ENCODE data around the gene SLC6A17. TPM values are rescaled to one million over a fixed set of nuclear protein-coding genes. Genes with fewer than 3 reads are reported as not detected.

Gene SLC6A17
- total RNA-seq, 1 donor from 2014 or later = not detected

GRCh38 chr1:110201157-110201825 lies 51.0 kb downstream of the SLC6A17 start:
- intact Hi-C loops (cut with micrococcal nuclease) = loop anchor here (10.0 kb wide), 1 partner anchor 1156 kb away; the partner anchor contains the start of gene WDR47

- intact Hi-C loops (cut with micrococcal nuclease) = loop anchor here (1.0 to 10.0 kb wide), 7 partner anchors 59 to 1158 kb away; partner anchors contain the start of gene WDR47
Observed at GRCh38 chr1:110203021-110203661, 52.8 kb downstream of the SLC6A17 start.

- intact Hi-C loops (cut with micrococcal nuclease) = loop anchor here (10.0 kb wide), 1 partner anchor 1160 kb away; the partner anchor contains the start of gene WDR47
Observed at GRCh38 chr1:110205156-110205555, 54.9 kb downstream of the SLC6A17 start.

- intact Hi-C loops (cut with micrococcal nuclease) = loop anchor here (10.0 kb wide), 1 partner anchor 1161 kb away; the partner anchor contains the start of gene WDR47
Observed at GRCh38 chr1:110205591-110206155, 55.4 kb downstream of the SLC6A17 start.

GRCh38 chr1:110206261-110206920 lies 56.1 kb downstream of the SLC6A17 start:
- intact Hi-C loops (cut with micrococcal nuclease) = loop anchor here (10.0 kb wide), 1 partner anchor 1162 kb away; the partner anchor contains the start of gene WDR47

GRCh38 chr1:110207831-110208230 lies 57.5 kb downstream of the SLC6A17 start:
- intact Hi-C loops (cut with micrococcal nuclease) = loop anchor here (1.0 to 10.0 kb wide), 3 partner anchors 104 to 1163 kb away; partner anchors contain the start of gene WDR47

- intact Hi-C loops (cut with micrococcal nuclease) = loop anchor here (10.0 kb wide), 1 partner anchor 1164 kb away; the partner anchor contains the start of gene WDR47
Observed at GRCh38 chr1:110208916-110209645, 58.8 kb downstream of the SLC6A17 start.

GRCh38 chr1:110209715-110210603 lies 59.7 kb downstream of the SLC6A17 start, which contains the start of gene KCNC4:
Gene KCNC4, plus strand, starts transcription at chr1:110210314. Its CDS starts 1,186 bp downstream, at chr1:110211500.
- intact Hi-C loops (cut with micrococcal nuclease) = loop anchor here (1.0 to 10.0 kb wide), 7 partner anchors 27 to 1165 kb away; partner anchors contain the start of genes GSTM3, PSMA5, STRIP1 and WDR47

- intact Hi-C loops (cut with micrococcal nuclease) = loop anchor here (1.0 to 2.0 kb wide), 7 partner anchors 26 to 784 kb away; partner anchors contain the start of genes GSTM3, LAMTOR5, PSMA5 and STRIP1
Observed at GRCh38 chr1:110210604-110211495, 60.6 kb downstream of the SLC6A17 start.

- intact Hi-C loops (cut with micrococcal nuclease) = loop anchor here (1.0 to 2.0 kb wide), 5 partner anchors 25 to 785 kb away; partner anchors contain the start of genes GSTM3, LAMTOR5 and PSMA5
Observed at GRCh38 chr1:110211496-110212168, 61.3 kb downstream of the SLC6A17 start.

GRCh38 chr1:110212169-110213142 lies 62.2 kb downstream of the SLC6A17 start:
- intact Hi-C loops (cut with micrococcal nuclease) = no loop called here

- intact Hi-C loops (cut with micrococcal nuclease) = no loop called here
Observed at GRCh38 chr1:110213143-110213540, 62.8 kb downstream of the SLC6A17 start.

- intact Hi-C loops (cut with micrococcal nuclease) = no loop called here
Observed at GRCh38 chr1:110214454-110215404, 64.4 kb downstream of the SLC6A17 start.

GRCh38 chr1:110215621-110216515 lies 65.6 kb downstream of the SLC6A17 start:
- intact Hi-C loops (cut with micrococcal nuclease) = no loop called here

All from T-helper 1 cell treated with Interleukin-12 subunit alpha and Interleukin-12 subunit beta and Interleukin-4 antibody, amounts not matched to agents 30 ng/mL and 1 ng/mL, for 36 hours (primary cell).